ENCODE results near the gene LIPC.

DNA sequence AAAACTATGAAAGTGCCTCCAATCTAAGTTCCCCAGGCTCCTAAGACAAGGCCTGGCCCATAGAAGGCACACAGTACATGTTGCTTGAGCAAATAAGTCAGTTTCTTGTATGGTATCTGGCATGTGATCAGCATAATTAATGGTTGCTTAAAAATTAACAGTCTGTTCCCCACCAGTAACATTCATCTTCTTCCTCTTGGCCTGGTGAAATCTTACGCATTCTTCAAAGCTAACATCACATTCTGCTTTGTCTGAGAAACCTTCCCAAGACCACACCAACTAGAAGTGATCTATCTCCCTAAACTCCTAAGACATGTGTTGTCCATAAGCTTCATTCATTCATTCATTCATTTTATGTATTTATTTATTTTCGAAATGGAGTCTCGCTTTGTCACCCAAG, 48.1 kb downstream of the LIPC start:
- TF ChIP-seq, protein P1, sequence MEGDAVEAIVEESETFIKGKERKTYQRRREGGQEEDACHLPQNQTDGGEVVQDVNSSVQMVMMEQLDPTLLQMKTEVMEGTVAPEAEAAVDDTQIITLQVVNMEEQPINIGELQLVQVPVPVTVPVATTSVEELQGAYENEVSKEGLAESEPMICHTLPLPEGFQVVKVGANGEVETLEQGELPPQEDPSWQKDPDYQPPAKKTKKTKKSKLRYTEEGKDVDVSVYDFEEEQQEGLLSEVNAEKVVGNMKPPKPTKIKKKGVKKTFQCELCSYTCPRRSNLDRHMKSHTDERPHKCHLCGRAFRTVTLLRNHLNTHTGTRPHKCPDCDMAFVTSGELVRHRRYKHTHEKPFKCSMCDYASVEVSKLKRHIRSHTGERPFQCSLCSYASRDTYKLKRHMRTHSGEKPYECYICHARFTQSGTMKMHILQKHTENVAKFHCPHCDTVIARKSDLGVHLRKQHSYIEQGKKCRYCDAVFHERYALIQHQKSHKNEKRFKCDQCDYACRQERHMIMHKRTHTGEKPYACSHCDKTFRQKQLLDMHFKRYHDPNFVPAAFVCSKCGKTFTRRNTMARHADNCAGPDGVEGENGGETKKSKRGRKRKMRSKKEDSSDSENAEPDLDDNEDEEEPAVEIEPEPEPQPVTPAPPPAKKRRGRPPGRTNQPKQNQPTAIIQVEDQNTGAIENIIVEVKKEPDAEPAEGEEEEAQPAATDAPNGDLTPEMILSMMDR (IDR thresholded peaks at IDR 0.05) = no peak
- no peak for TF ChIP-seq POLR2A (IDR thresholded peaks at IDR 0.05)
